Measurements from ENCODE around the gene TASOR. TPM values are rescaled to one million over a fixed set of nuclear protein-coding genes. Genes with fewer than 3 reads are reported as not detected.

The TASOR gene
- total RNA-seq, 2 donors from 2014 or later: 45.9 to 78.4 TPM

DNA sequence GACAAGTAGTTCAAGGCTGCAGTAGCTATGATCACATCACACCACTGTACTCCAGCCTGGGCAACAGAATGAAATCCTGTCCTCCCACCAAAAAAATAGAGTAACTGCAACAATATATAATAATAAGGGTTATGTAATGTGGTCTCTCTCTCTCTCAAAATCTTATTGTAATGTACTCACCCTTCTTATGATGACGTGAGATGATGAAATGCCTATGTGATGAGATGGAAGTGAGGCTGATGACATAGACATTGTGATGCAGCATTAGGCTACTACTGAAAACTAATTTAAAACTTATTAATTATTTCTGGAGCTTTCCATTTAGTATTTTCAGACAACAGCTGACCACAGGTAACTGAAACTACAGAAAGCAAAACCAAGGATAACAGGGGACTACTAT lies 27.4 kb downstream of the TASOR start:
- no peaks in the 10 kb centered on the region for H3K27me3 ChIP-seq (replicated peaks; ENCODE audit: insufficient read depth)
- H3K4me3 ChIP-seq: no peak overlapping the region
- H3K27ac ChIP-seq: no peak overlapping the region
- no peaks in the 10 kb centered on the region for H3K4me1 ChIP-seq (ENCODE audit: control insufficient read depth in 1 of 2, low read depth in 2 of 2)
- DNase-seq (ENCODE audit: low spot score) (no peak), ATAC-seq (ENCODE audit: insufficient number of reproducible peaks, low FRiP score, low read depth) (no peak)
- H3K36me3 ChIP-seq: peaks cover 36% of the 10 kb centered on the region
- no peaks in the 10 kb centered on the region for H3K9me3 ChIP-seq
- no peak for TF ChIP-seq CTCF (IDR thresholded peaks at IDR 0.05)

DNA sequence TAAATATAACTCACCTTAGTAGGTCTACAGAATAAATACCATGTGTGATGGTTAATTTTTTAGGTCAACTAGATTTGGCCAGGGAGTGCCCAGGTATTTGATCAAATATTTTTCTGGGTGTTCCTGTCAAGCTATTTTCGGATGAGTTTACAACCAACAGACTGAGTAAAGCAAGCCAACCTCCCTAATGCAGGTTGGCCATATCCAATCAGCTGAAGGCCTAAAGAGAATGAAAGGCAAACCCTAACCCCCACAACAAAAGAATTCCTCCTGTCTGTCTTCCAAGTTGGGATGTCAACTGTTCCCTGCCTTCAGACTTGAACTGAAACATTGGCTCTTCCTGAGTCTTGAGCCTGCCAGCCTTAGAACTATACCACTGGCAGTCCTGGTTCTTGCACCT lies 28.6 kb downstream of the TASOR start:
- TF ChIP-seq CTCF (IDR thresholded peaks at IDR 0.05): no peak
- Histone ChIP-seq H3K36me3 (peaks cover 24% of the 10 kb centered on the region), H3K27me3 (replicated peaks; ENCODE audit: insufficient read depth) (no peaks in the 10 kb centered on the region), H3K27ac (no peak overlapping the region), H3K4me3 (no peak overlapping the region), H3K9me3 (no peaks in the 10 kb centered on the region), H3K4me1 (ENCODE audit: control insufficient read depth in 1 of 2, low read depth in 2 of 2) (no peaks in the 10 kb centered on the region)
- no peak for DNase-seq (ENCODE audit: low spot score)
- ATAC-seq (ENCODE audit: insufficient number of reproducible peaks, low FRiP score, low read depth): no peak

- Histone ChIP-seq H3K4me1 (ENCODE audit: control insufficient read depth in 1 of 2, low read depth in 2 of 2) (no peaks in the 10 kb centered on the region), H3K27ac (no peak overlapping the region), H3K4me3 (no peak overlapping the region), H3K36me3 (peaks cover 30% of the 10 kb centered on the region), H3K27me3 (replicated peaks; ENCODE audit: insufficient read depth) (no peaks in the 10 kb centered on the region), H3K9me3 (no peaks in the 10 kb centered on the region)
- TF ChIP-seq CTCF (IDR thresholded peaks at IDR 0.05): no peak
- ATAC-seq (ENCODE audit: insufficient number of reproducible peaks, low FRiP score, low read depth) (no peak), DNase-seq (ENCODE audit: low spot score) (no peak)
These were observed 37.7 kb downstream of the TASOR start for GRCh38 chr3:56645407-56645806.

DNA sequence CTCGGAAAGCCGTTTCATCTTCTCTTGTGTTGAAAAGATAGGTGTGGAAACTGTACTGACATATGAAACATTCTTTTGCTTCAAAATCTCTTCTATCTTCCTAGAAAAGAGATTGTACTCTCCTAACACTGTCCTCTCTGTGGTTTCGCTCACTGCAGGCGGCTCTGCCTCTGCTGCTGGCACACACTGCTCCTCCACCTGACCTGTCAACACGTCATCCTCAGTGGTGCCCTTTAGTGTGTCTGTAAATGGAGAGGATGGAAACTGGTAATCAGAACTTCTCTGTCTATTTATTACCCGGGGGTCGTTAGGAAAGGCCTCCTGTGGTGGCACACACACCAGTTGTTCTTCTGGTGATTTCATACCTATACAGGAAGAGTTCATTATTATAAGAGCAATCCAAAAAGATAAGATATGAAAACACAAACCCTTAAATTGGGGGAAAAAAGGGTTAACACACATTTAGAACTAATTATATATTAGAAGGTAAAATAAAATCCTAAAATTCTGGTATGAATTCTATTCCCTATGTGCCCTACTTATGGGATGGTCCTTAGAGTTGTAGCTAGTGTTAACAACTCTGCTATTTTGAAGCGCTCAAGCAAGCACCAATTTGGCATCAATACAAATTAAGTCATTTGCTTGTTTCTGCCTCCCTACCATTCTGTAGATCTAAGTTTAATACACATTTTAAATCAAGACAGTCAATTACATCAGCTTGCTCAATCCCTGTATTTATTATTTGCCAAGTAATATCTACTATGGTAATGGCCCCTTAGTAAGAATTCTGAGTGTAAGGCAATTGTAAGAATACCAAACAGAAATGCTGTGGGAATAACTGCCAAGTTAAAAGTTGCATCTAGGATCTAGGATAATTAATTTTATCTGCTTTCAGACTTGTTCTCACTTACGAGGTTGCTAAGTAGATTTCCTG lies 49.2 kb downstream of the TASOR start:
- Histone ChIP-seq H3K4me3 (no peak overlapping the region), H3K27me3 (replicated peaks; ENCODE audit: insufficient read depth) (no peaks in the 10 kb centered on the region), H3K27ac (no peak overlapping the region), H3K36me3 (peaks cover 26% of the 10 kb centered on the region), H3K4me1 (ENCODE audit: control insufficient read depth in 1 of 2, low read depth in 2 of 2) (no peaks in the 10 kb centered on the region), H3K9me3 (no peaks in the 10 kb centered on the region)
- ATAC-seq (ENCODE audit: insufficient number of reproducible peaks, low FRiP score, low read depth): no peak
- DNase-seq (ENCODE audit: low spot score): no peak
- no peak for TF ChIP-seq CTCF (IDR thresholded peaks at IDR 0.05)

Other genes with a start within 250 kb of the TASOR start
- gene ERC2, start 214.8 kb downstream of the TASOR start, total RNA-seq: 1 to 10 TPM in 1 of 2 donors, not detected in 1; 1.2 TPM
- gene CCDC66, start 126.1 kb downstream of the TASOR start, total RNA-seq: 10 to 100 TPM; 11.0 to 98.1 TPM
- gene ARHGEF3, start 118.7 kb upstream of the TASOR start, total RNA-seq: 10 to 100 TPM; 13.9 to 21.9 TPM

Measured in thoracic aorta (tissue), 2 donors.